GM21723 (cell line): ENCODE measurements around the gene C1RL.

ENCODE experiments used
- ATAC-seq: cut with Tn5 transposase; IDR thresholded peaks from one replicate; pipeline ENCODE4 v1.9.1; 2021; ENCODE audit warnings: mild to moderate bottlenecking, moderate library complexity; ENCODE audit not compliant: unreplicated experiment

The C1RL gene

DNA sequence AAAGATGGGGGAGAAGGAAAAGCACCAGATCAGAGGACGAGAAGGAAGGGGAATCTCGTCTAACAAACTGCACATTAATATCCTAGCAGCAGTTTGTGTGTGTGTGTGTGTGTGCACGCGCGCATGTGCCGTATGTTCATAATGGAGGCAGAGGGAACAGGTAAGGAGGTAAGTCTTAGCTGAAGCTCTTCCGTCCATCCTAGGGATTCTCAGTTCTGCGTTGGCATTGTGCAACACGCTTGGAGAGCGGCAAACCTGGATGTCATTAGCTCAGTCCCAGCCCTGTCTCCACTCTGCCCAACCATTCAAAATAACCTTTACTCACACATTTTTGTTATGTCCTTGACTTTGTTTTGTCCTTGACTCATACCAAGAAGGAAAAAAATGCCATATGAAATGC lies 15.1 kb downstream of the C1RL start:
- ATAC-seq, result no peak

GRCh38 chr12:7093486-7093885 lies 15.5 kb downstream of the C1RL start:
- no peak for ATAC-seq

GRCh38 chr12:7092986-7093460 lies 16.0 kb downstream of the C1RL start:
- ATAC-seq, result no peak

DNA sequence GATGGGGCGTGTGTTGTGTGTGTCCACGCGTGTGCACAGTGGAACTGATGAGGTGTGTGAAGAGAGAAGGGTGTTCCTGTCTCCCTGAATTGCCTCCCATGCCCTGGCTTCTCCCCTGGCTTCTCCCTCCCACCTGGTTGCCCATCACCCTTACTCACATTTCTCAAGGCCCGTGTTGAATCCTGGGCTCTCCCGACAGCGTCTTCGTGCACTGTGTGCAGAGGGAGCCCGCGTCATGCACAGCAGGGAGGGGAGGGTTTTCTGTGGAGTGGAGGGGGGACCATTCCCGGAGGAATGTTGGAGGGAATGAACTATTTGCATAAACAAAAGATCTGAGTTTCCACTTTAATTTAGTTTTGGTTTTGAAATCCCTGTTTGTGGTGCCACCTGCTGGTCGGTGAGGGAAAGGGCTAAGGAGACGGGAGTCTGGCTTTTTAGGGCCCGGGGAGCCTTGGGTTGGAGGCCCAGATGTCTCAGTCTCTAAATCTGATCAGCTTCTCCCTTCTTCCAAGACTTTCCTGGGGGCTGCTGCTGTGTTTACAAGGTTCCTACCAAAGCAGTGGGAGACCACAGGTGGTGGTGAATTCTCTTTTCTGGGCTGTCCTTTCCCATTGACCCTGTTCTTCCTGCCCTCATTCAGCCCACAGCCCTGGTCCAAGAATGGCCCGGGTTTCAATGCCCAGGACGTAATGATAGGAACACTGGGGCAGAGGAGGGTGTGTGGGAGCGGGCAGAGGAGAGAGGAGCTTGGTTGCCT lies 16.6 kb downstream of the C1RL start, which contains the start of gene C1R:
C1R (minus strand) TSS at position 217 of the 757 bp plus-strand sequence; CDS start at position 160, 57 bp downstream.
- no peak for ATAC-seq

GRCh38 chr12:7091660-7092228 lies 17.3 kb downstream of the C1RL start:
- no peak for ATAC-seq

GRCh38 chr12:7091171-7091570 lies 17.8 kb downstream of the C1RL start:
- no peak for ATAC-seq

DNA sequence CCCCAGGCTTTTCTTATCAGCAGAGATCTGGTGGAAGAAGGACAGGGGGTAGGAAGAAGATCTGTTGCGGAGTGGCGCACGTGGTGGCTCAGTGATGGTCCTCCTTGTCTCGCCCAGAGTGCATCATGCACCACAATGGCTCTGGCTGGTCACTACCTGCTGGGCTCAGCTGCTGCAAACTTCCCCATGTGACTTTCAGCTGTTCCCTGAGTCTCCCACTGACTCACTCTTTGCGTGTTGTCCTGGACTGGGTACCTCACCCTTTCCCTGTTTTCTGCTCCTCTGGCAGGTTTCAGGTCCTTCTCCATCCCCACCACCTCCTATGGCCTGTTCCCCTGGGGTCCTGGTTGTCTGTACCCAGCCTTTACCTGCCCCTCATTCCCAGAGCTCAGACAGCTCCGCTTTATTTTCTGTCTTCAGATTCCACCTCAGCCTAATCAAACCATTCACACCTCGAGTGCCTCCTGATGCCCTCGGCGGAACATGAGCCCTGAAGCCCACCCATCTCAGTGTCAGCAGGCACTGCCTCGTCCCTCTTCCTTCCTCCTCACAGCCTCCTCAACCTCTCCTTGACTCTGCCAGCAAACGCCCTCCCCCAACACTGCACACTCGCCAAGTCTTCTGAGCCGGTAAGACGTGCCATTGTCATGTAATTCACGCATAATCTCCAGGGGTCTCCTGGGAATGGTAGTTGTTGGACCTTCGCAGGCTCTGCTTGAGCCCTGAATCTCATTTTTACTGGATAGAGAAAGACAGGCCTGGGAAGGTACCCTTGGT lies 18.6 kb downstream of the C1RL start:
- ATAC-seq, result no peak

GRCh38 chr12:7089196-7089871 lies 19.7 kb downstream of the C1RL start:
- no peak for ATAC-seq

DNA sequence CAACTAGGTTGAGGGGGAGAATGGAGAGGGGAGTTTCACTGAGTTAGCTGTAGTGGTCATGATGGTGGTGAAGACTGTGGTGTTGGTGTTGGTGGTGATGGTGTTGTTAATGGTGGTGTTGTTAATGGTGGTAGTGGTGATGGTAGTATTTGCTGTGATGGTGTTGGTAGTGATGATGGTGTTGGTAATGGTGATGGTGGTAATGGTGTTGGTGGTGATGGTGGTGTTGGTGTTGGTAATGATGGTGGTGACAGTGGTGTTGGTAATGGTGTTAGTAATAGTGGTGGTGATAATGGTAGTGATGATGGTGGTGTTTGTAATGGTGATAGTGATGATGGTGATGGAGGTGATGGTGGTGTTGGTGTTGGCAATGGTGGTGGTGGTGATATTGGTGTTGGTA lies 25.9 kb downstream of the C1RL start:
- no peak for ATAC-seq

GRCh38 chr12:7081037-7081436 lies 28.0 kb downstream of the C1RL start:
- no peak for ATAC-seq

GRCh38 chr12:7079826-7080125 lies 29.2 kb downstream of the C1RL start:
- no peak for ATAC-seq

DNA sequence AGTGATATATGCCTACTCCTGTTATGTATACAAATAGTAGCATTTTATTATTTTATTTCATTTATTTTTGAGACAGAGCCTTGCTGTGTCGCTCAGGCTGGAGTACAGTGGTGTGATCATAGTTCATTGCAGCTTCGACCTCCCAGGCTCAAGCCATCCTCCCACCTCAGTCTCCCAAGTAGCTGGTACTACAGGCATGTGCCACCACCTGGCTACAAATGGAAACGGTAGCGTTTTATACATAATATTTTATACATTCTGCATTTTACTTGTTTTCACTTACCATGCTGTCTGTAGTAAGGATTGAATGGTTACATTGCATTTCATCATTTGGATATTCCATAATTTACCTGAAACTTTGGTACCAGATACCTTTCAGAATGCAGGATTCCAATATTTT lies 30.9 kb downstream of the C1RL start:
- no peak for ATAC-seq

DNA sequence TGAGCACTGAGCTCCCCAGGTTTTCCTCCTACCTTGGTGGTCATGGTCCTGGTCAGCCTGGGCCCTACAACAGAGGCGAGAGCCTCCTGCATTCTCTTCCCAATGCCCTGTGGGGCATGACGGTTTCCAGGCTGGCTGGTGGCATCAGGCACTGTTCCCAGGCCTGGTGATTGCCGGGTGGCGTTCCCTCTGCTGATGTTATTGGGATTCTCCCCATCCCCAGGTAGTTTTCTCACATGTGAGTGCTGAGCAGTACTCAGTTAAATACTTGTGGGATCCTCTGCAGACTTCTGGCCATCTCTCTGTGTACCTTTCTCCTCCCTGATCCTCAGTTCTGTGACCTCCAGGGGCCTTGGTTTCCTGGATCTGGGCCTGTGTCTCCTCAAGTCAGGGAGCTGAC lies 32.5 kb downstream of the C1RL start:
- ATAC-seq, result no peak

DNA sequence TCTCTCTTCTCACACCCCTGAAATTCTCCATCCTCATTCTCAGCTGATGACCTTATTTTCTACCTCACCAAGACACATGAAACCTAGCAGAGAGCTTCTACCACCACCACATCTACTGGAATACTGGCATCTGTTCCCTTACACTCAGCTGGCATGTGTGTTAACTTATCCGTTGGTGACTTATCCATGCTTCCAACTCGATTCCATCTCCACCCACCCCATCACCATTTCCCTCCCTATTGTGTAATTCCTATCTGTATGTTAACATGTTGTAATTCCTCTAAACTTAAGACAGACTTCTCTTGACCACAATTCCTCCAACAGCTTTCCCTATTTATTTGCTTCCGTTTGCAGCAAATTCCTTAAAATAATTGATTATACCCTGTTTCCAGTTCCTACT lies 33.1 kb downstream of the C1RL start:
- ATAC-seq, result no peak

DNA sequence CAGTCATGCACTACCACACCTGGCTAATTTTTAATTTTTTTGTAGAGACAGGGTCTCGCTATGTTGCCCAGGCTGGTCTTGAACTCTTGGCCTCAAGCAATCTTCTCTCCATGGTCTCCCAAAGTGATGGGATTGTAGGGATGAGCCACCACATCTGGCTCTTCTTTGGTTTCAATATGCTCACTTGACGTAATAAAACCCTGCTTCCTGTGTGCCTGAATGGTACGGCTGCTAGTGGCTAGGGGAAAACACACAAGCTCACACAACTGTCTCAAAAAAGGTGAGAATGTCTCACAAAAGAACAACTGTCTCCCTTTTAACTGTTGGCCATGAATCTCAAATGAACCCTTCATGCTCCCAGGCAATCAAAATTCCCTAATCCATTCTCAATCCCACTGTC lies 33.5 kb downstream of the C1RL start:
- no peak for ATAC-seq

DNA sequence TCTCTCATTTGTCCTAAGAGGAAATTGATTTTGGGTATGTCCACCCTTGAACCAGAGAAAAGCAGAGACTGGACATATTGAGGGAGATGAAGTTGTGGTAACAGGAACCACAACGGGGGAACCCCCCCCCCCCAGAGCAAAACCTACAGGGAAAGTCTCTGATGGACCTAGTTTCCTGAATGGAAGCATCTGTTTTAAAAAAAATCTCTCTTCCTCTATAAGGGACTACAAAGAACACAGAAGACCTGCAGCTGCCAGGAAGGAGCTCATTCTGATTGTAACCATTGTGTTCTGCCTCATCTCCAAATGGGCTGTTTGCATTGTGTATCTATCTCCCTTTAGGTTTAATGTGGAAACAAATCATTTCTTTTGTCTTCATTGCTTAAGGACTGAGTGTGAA lies 35.1 kb downstream of the C1RL start:
- ATAC-seq, result no peak

DNA sequence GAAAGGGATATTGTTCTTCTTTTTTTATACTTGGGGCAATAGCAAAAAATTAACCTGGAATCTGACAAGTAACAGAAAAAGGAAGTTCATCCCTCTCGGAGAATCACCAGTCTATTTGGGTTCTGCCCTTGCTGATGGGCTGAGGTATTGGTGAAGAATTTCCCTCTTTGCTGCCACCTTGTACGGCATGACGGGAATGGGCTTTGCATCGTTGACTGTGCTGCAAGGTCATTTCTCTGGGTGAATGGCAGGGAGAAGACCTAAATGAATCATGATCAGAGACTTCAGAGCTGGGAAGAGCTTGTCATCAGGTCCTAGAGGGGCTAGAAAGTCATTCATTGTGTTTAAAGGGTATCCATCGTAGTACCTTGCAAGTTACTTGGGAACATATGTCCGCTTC lies 36.5 kb downstream of the C1RL start:
- ATAC-seq, result no peak

GRCh38 chr12:7072035-7072434 lies 37.0 kb downstream of the C1RL start:
- ATAC-seq, result no peak

DNA sequence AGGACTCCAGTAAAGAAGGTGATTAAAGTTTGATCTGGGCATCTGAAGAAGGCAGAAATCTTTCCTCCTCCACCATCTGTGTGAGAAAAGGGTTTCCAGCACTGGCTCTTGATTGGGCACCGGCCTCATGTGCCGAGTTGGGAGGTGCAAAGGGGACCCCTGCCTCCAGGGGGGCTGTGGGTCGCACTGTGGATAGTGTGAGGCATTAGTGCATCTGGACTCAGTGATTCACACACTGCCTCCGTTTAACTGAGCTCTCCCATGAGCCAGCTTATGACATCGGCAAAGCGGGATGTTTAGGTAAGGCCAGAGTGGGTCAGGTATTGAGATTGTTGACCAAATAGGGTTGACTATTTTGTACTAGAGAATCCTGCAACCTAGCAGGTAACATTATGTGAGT lies 39.6 kb downstream of the C1RL start:
- ATAC-seq, result no peak

DNA sequence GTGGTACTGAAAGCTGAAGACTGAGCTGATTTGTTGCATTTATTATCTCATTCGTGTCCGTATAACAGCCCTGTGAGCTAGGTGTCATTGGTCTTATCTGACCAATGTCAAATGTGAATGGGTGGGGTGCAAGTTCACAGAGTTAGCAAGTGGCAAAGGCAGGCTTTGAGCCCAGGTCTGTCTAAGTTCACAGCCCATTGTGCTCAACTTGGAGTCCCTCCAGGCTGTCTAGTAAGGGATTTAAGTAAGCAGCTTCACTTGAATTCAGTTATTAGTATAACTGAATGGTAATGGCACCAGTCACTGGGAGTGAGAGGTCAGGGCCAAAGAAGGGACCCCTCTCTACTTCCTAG lies 40.0 kb downstream of the C1RL start:
- ATAC-seq, result no peak

GRCh38 chr12:7068240-7068993 lies 40.6 kb downstream of the C1RL start:
- ATAC-seq, result no peak
